HG02973 (cell line): ENCODE measurements around the gene CHSY3.

Experiments used
- ATAC-seq: cut with Tn5 transposase; IDR thresholded peaks from one replicate; pipeline ENCODE4 v1.9.1; 2021; ENCODE audit warnings: moderate library complexity; ENCODE audit not compliant: unreplicated experiment

CHSY3 gene

DNA sequence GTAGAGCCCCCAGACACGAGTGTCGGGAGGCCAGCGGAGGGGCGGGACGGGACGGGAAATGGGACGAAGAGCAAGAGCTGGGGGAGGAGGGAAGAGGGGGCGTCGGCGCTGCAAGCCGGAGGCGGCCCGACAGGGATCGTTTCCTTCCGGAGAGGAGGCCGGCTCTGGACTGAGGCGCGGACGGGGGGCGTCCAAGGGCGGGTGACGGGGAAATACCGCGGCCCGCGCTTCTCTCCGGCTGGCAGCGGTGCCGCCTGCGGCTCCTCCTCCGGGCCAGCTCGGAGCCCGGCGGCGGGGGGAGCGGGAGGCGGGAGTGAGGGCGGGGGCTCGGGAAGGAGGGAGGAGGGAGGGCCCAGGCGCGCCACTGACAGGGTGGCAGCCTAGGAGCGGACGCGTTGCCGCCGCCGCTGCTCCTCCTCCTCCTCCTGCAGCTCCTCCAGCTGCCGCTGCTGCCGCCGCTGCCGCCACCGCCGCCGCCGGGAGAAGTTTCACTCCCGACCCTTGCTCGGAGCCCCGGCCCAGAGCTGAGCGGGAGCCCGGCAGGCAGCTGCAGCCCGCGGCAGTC, at the start of gene CHSY3:
CHSY3 (plus strand) TSS at position 364 of the 565 bp plus-strand sequence.
- ATAC-seq = no peak

- ATAC-seq = no peak
Measured at GRCh38 chr5:129856325-129856724, 47.9 kb upstream of the CHSY3 start.

DNA sequence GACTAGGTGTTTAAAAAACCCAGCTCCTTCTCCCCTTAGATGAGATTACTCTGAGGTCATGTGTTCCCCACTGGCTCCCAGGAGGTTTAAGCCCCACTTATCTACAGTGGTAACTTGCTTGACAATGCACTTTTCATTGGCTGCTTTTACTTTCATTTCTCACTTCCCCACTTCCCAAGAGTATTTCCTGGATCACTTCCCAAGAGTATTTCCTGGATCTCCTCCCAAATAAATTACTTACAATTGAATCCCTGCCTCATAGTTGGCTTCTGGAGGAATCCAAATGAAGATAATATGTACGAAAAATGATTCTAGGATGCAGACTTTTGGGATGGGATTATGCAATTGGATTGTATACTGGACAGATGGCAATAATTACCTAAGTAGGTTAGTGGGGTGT, 47.1 kb upstream of the CHSY3 start:
- ATAC-seq = no peak

GRCh38 chr5:129858131-129858675, 46.1 kb upstream of the CHSY3 start:
- ATAC-seq = peak; percentile 50

GRCh38 chr5:129884322-129884721, 19.9 kb upstream of the CHSY3 start:
- no peak for ATAC-seq

DNA sequence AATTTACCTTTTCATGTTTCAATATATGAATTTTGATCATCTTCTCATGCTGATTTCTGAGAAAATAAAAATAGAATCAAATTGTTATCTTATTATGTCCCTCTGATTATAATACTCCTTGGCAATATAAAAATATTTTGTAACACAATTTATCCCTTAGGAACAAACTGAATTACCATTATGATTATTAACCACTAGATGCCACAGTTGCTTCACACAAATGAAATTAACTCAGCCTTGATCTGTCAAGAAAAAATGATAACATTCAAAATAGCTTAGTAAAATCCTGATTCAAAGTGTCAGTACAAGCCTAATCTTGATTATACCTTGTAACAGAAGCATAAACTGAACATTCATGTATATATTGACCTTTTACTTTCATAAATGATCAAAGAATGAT, 4.8 kb upstream of the CHSY3 start:
- no peak for ATAC-seq

GRCh38 chr5:129902816-129903215, 1.4 kb upstream of the CHSY3 start:
- no peak for ATAC-seq

GRCh38 chr5:129903466-129904101, 681 bp upstream of the CHSY3 start:
- ATAC-seq = no peak

- ATAC-seq = no peak
Measured at GRCh38 chr5:129904667-129905472, 605 bp downstream of the CHSY3 start.

DNA sequence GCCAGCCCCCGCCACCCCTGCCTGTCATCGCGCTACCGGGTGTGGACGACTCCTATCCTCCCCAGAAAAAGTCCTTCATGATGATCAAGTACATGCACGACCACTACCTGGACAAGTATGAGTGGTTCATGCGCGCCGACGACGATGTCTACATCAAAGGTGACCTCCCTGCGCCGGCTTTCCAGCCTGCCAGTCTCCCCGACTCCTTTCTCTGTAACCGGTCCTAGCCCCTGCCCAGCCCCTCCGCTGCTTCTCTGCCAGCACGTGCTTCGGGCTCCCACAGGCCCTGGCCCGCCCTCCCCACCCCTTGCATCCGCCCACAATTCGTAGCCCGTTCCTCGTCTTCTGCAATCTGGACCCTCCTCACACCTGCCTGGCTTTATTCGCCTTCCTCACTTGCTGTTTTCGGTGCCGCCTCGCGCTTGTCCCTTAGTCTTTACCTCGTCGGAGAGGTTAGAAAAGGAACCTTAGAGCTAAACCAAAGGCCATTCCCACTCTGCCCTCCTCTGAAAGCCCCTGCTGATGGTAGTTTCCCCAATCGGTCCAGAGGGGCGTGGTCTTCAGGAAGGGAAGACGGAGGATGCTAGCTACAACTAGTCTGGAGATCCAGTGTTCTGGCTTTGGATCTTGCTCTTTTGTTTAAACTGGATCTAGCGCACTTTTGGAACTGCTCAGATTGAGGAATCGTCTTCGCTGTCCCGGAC, 1.4 kb downstream of the CHSY3 start:
- no peak for ATAC-seq

- ATAC-seq = no peak
Measured at GRCh38 chr5:129906177-129906887, 2.1 kb downstream of the CHSY3 start.

- ATAC-seq = no peak
Measured at GRCh38 chr5:129909225-129909624, 5.0 kb downstream of the CHSY3 start.

- no peak for ATAC-seq
Measured at GRCh38 chr5:129912601-129913255, 8.5 kb downstream of the CHSY3 start.

- no peak for ATAC-seq
Measured at GRCh38 chr5:129915415-129915814, 11.2 kb downstream of the CHSY3 start.

DNA sequence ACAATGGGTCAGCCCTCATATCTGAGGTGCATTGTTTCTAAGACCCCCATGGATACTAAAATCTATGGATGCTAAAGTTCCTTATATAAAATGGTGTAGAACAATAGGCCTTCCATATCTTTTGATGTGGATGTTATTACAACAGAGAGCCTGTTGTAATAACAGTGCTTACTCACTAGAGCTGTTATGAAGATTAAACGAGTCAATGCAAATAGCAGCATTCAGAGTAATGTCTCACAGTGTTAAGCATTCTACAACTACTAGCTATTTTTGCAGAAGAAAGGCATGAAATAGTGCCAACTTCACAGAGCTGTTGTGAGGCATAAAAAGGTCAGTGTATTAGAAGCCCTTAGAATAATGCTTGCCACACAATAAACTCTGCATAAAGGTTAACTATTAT, 13.0 kb downstream of the CHSY3 start:
- no peak for ATAC-seq

- ATAC-seq = no peak
Measured at GRCh38 chr5:129921204-129921603, 16.9 kb downstream of the CHSY3 start.

DNA sequence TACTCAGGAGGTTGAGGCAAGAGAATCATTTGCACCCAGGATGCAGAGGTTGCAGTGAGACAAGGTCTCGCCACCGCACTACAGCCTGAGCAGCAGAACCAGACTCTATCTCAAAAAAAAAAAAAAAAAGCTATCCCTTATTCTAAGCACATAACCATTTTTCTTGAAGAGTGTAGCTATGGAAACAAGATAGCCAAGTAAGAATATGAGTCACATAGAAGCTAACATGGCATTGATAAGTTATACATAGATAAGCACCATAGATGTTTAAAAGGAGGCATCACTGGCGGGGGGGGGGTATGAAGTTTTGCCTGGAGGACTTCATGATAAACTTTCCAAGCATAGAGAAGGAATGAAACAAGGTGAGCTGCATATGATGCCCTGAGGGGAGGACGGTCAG, 26.0 kb downstream of the CHSY3 start:
- no peak for ATAC-seq

DNA sequence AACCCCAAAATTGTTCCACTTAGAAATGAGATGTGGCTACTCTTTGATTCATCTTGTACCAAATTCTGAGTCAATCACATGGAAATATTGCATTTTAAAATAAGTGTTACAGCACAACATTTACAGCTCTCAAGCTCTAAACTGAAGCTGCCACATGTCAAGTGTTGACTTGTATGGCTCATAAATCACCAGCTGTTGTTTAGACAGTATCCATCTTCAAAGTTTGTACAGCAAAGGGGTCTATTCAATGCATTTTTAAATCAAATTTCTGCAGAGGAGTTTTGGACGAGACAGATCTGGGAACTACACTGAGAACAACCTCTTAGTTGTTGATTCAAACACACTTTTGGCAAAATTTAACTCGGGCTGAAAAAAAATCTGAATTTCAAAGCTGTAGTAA, 31.4 kb downstream of the CHSY3 start:
- ATAC-seq = no peak

DNA sequence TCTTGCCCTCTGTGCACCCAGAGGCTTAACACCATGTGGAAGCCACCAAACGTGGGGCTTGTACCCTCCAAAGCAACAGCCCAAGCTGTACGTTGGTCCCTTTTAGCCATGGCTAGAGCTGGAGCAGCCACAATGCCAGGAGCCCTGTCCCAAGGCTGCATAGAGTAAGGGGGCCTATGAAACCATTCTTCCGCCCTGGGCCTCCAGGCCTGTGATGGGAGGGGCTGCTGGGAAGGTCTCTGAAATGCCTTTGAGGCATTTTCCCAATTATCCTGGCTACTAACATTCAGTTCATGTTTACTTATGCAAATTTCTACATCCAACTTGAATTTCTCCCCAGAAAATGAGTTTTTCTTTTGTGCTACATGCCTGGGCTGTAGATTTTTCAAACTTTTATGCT, 33.8 kb downstream of the CHSY3 start:
- ATAC-seq = no peak

- no peak for ATAC-seq
Measured at GRCh38 chr5:129943936-129944335, 39.7 kb downstream of the CHSY3 start.
